NCI-H774 (cell line): ENCODE results near the gene NUP85.
"Not testable (repeated sequence)": the region's sequence is repeated elsewhere in the genome, so short reads cannot be mapped to it uniquely, and the experiment has no call there.

Source experiments
- DNase-seq: peaks from one replicate; lab custom pipeline; 2025; lab: John Stamatoyannopoulos, UW

NUP85 gene

GRCh38 chr17:75205037-75205792, at the start of gene NUP85:
Gene NUP85 (plus strand): TSS chr17:75205679. CDS start chr17:75205762, 83 bp downstream.
- DNase-seq: peak; percentile 98

- not testable (repeated sequence) for DNase-seq
Observed at GRCh38 chr17:75158480-75158879, 47.0 kb upstream of the NUP85 start.

- no peak for DNase-seq
Observed at GRCh38 chr17:75159196-75160031, 46.1 kb upstream of the NUP85 start.

GRCh38 chr17:75160211-75160610, 45.3 kb upstream of the NUP85 start:
- no peak for DNase-seq

- DNase-seq: no peak
Observed at GRCh38 chr17:75163074-75163473, 42.4 kb upstream of the NUP85 start.

GRCh38 chr17:75164606-75165005, 40.9 kb upstream of the NUP85 start:
- not testable (repeated sequence) for DNase-seq

- DNase-seq: no peak
Observed at GRCh38 chr17:75168998-75169397, 36.5 kb upstream of the NUP85 start.

- no peak for DNase-seq
Observed at GRCh38 chr17:75173526-75173925, 32.0 kb upstream of the NUP85 start.

GRCh38 chr17:75174996-75175395, 30.5 kb upstream of the NUP85 start:
- DNase-seq: no peak

- DNase-seq: no peak
Observed at GRCh38 chr17:75176625-75177024, 28.9 kb upstream of the NUP85 start.

GRCh38 chr17:75178453-75178852, 27.0 kb upstream of the NUP85 start:
- no peak for DNase-seq

GRCh38 chr17:75181110-75181509, 24.4 kb upstream of the NUP85 start:
- DNase-seq: no peak

- DNase-seq: peak; percentile 18
Observed at GRCh38 chr17:75181608-75182318, 23.7 kb upstream of the NUP85 start.

- no peak for DNase-seq
Observed at GRCh38 chr17:75182319-75182568, 23.2 kb upstream of the NUP85 start.

GRCh38 chr17:75182569-75183436, 22.7 kb upstream of the NUP85 start, which contains the start of gene SUMO2:
Gene SUMO2 (minus strand): TSS chr17:75182959. CDS start chr17:75182834, 125 bp downstream.
- peak; percentile 99 for DNase-seq

- no peak for DNase-seq
Observed at GRCh38 chr17:75183999-75184884, 21.2 kb upstream of the NUP85 start.

- no peak for DNase-seq
Observed at GRCh38 chr17:75188614-75189013, 16.9 kb upstream of the NUP85 start.

- DNase-seq: no peak
Observed at GRCh38 chr17:75191584-75191983, 13.9 kb upstream of the NUP85 start.

GRCh38 chr17:75194879-75195278, 10.6 kb upstream of the NUP85 start:
- no peak for DNase-seq

- no peak for DNase-seq
Observed at GRCh38 chr17:75199886-75200618, 5.4 kb upstream of the NUP85 start.
